IMR-90 (cell line): ENCODE measurements around the gene SLC9A2. TPM values are rescaled to one million over a fixed set of nuclear protein-coding genes. Genes with fewer than 3 reads are reported as not detected.

ENCODE experiments used
- ATAC-seq: fragments of 200-7000 bp; cut with Tn5 transposase; 2 replicates; pipeline ENCODE4 v1.9.1; 2020; ENCODE audit warnings: low read depth, mild to moderate bottlenecking, moderate library complexity
- BruUV-seq: library from RNA; stranded (reverse); fragments of 400-500 nt; replicated peaks from 2 replicates; lab custom pipeline; 2021; lab: Mats Ljungman, UMichigan
- CTCF ChIA-PET: fragments of 300-600 bp; formaldehyde crosslinking; extraction: SDS; loops from one replicate; lab custom pipeline; 2021; ENCODE audit warnings: antibody characterized with exemption; lab: Yijun Ruan, JAX
- POLR2A ChIA-PET: fragments of 300-600 bp; sonication (Branson Sonifier 250); formaldehyde crosslinking; loops from one replicate; lab custom pipeline; 2022; ENCODE audit warnings: antibody characterized with exemption; ENCODE audit not compliant: unreplicated experiment; lab: Charles Lee
- DNase-seq: peaks from one replicate; pipeline ENCODE4 v3.0.0; 2013
- H2AFZ ChIP-seq: replicated peaks from 2 replicates; pipeline ENCODE3; 2013; ENCODE audit warnings: low read length, mild to moderate bottlenecking; ENCODE audit not compliant: poor library complexity
- H2AK5ac ChIP-seq: 2 replicates; pipeline ENCODE4 v1.6.1; 2013; ENCODE audit warnings: low read depth, low read length, inconsistent platforms
- H2AK9ac ChIP-seq: replicated peaks from 2 replicates; pipeline ENCODE3; 2013; ENCODE audit warnings: mild to moderate bottlenecking, low read depth, low read length, moderate library complexity; ENCODE audit not compliant: poor library complexity
- H2BK120ac ChIP-seq: 2 replicates; pipeline ENCODE4 v1.6.1; 2013; ENCODE audit warnings: low read depth, low read length, inconsistent platforms
- H2BK15ac ChIP-seq: 3 replicates; pipeline ENCODE4 v1.6.1; 2013; ENCODE audit warnings: low read depth, low read length, inconsistent platforms
- H2BK20ac ChIP-seq: 2 replicates; pipeline ENCODE4 v1.6.1; 2013; ENCODE audit warnings: low read depth, mild to moderate bottlenecking, inconsistent platforms, low read length, moderate library complexity
- H2BK5ac ChIP-seq: 2 replicates; pipeline ENCODE4 v1.6.1; 2013; ENCODE audit warnings: mild to moderate bottlenecking, low read depth, low read length, inconsistent platforms; ENCODE audit not compliant: poor library complexity, severe bottlenecking
- H3K14ac ChIP-seq: replicated peaks from 2 replicates; pipeline ENCODE4 v1.6.1; 2013; ENCODE audit warnings: low read depth, low read length, inconsistent platforms
- H3K18ac ChIP-seq: 2 replicates; pipeline ENCODE4 v1.6.1; 2013; ENCODE audit warnings: low read depth, low read length, control low read depth
- H3K23ac ChIP-seq: 2 replicates; pipeline ENCODE4 v1.6.1; 2013; ENCODE audit warnings: low read depth, low read length, inconsistent platforms
- H3K27ac ChIP-seq: 2 replicates; pipeline ENCODE4 v1.5.1; 2013; ENCODE audit warnings: mild to moderate bottlenecking, control low read depth, low read length; ENCODE audit not compliant: insufficient read depth
- H3K27me3 ChIP-seq: 2 replicates; pipeline ENCODE4 v1.6.1; 2013; ENCODE audit warnings: low read length; ENCODE audit not compliant: control insufficient read depth, insufficient read depth
- H3K36me3 ChIP-seq: 2 replicates; pipeline ENCODE4 v1.6.1; 2013; ENCODE audit warnings: low read length, mixed read lengths; ENCODE audit not compliant: control insufficient read depth, insufficient read depth
- H3K4ac ChIP-seq: 2 replicates; pipeline ENCODE4 v1.6.1; 2013; ENCODE audit warnings: low read depth, low read length, inconsistent platforms
- H3K4me1 ChIP-seq: 2 replicates; pipeline ENCODE4 v1.6.1; 2013; ENCODE audit warnings: low read length, mixed read lengths; ENCODE audit not compliant: control insufficient read depth, insufficient read depth
- H3K4me2 ChIP-seq: 2 replicates; pipeline ENCODE4 v1.6.1; 2013; ENCODE audit warnings: low read depth, mild to moderate bottlenecking, control low read depth, low read length, moderate library complexity
- H3K4me3 ChIP-seq: 2 replicates; pipeline ENCODE4 v1.5.1; 2013; ENCODE audit warnings: low read depth, mild to moderate bottlenecking, control low read depth, low read length, moderate library complexity; ENCODE audit not compliant: insufficient read depth
- H3K56ac ChIP-seq: 2 replicates; pipeline ENCODE4 v1.6.1; 2013; ENCODE audit warnings: low read length, inconsistent platforms; ENCODE audit not compliant: insufficient read depth; ENCODE audit errors: extremely low read depth
- H3K79me1 ChIP-seq, 2 experiments: 2 replicates each; pipeline ENCODE4 v1.6.1; 2013; ENCODE audit warnings: low read length in 2 of 2, inconsistent platforms in 1 of 2, low read depth in 1 of 2
- H3K9ac ChIP-seq: 2 replicates; pipeline ENCODE4 v1.6.1; 2013; ENCODE audit warnings: low read depth, low read length, control low read depth
- H3K9me1 ChIP-seq: 2 replicates; pipeline ENCODE4 v1.6.1; 2013; ENCODE audit warnings: low read length, inconsistent platforms; ENCODE audit not compliant: insufficient read depth
- H3K9me3 ChIP-seq: 2 replicates; pipeline ENCODE4 v1.6.1; 2013; ENCODE audit warnings: low read length; ENCODE audit not compliant: control insufficient read depth, insufficient read depth
- H4K20me1 ChIP-seq: 2 replicates; pipeline ENCODE4 v1.6.1; 2013; ENCODE audit warnings: low read length, inconsistent platforms; ENCODE audit not compliant: insufficient read depth
- H4K5ac ChIP-seq: 2 replicates; pipeline ENCODE4 v1.6.1; 2013; ENCODE audit warnings: mild to moderate bottlenecking, low read depth, low read length, control low read depth
- H4K8ac ChIP-seq, 2 experiments: 2 replicates each; pipeline ENCODE4 v1.6.1; 2013; ENCODE audit warnings: low read depth in 2 of 2, low read length in 2 of 2, control low read depth in 1 of 2, inconsistent platforms in 1 of 2
- H4K91ac ChIP-seq: 2 replicates; pipeline ENCODE4 v1.6.1; 2013; ENCODE audit warnings: low read depth, low read length, inconsistent platforms; ENCODE audit not compliant: insufficient read depth
- NFE2L2 ChIP-seq: fragments of 150-350 bp; IDR thresholded peaks from 2 replicates; pipeline ENCODE4 v1.6.1; 2016; ENCODE audit warnings: low read depth, mild to moderate bottlenecking, low read length
- WGBS, 2 experiments: methylation state at CpG; one replicate each; pipeline versions ENCODE4 v1.1.5 to v1.1.7; 2013; ENCODE audit warnings: missing lambda C conversion rate in 2 of 2; ENCODE audit not compliant: insufficient read length in 1 of 2; ENCODE audit errors: extremely low coverage in 2 of 2; 5-methylcytosine and 5-hydroxymethylcytosine counted together
- dilution Hi-C: fragments of 300-500 bp; cut with HindIII; formaldehyde crosslinking; loops from one replicate; pipeline ENCODE4 v1.14.3; 2018; ENCODE audit warnings: low sequenced_read_pairs; ENCODE audit not compliant: unreplicated experiment
- in situ Hi-C: fragments of 300-500 bp; cut with MboI; formaldehyde crosslinking; loops from 3 replicates; pipeline ENCODE4 v1.14.3; 2019; ENCODE audit warnings: low sequenced_read_pairs, inconsistent platforms, mixed read lengths
- intact Hi-C: fragments of 100-400 bp; cut with micrococcal nuclease; formaldehyde crosslinking; loops from 2 replicates; pipeline ENCODE4 v1.10.0; 2022
- polyA plus RNA-seq, 3 experiments: library from polyadenylated mRNA; depleted of rRNA; stranded (reverse); fragments of >200 nt; gene quantifications; 2 replicates each; pipeline ENCODE4 v1.2.3, GENCODE V29; 2012; ENCODE audit warnings: low replicate concordance in 1 of 3
- total RNA-seq: library from RNA; depleted of rRNA; stranded (reverse); fragments of >200 nt; gene quantifications from 2 replicates; pipeline ENCODE4 v1.2.3, GENCODE V29; 2012

Gene SLC9A2
- total and polyA plus RNA-seq, 2 of the 4 experiments (the other 2 are of a cell fraction), result not detected

GRCh38 chr2:102594445-102595016 is 24.8 kb upstream of the SLC9A2 start:
- Histone ChIP-seq H3K9me1 (no peaks in the 10 kb centered on the region), H3K4me1 (no peaks in the 10 kb centered on the region), H3K4me3 (no peak overlapping the region), H2BK15ac (no peak overlapping the region), H3K23ac (no peak overlapping the region), H3K27ac (no peak overlapping the region), H3K9me3 (no peaks in the 10 kb centered on the region), H4K20me1 (no peaks in the 10 kb centered on the region), H2BK120ac (no peak overlapping the region), H2BK20ac (no peak overlapping the region), H4K8ac (no peak overlapping the region), H2BK5ac (no peak overlapping the region), H3K18ac (no peak overlapping the region), H3K4ac (no peak overlapping the region), H4K91ac (no peak overlapping the region), H3K79me1 (no peaks in the 10 kb centered on the region), H2AK5ac (no peak overlapping the region), H4K5ac (no peak overlapping the region), H2AK9ac (no peak overlapping the region), H2AFZ (no peak overlapping the region), H3K9ac (no peak overlapping the region), H3K36me3 (no peaks in the 10 kb centered on the region), H3K27me3 (peaks cover 1% of the 10 kb centered on the region), H3K14ac (no peak overlapping the region), H3K56ac (no peak overlapping the region), H3K4me2 (no peak overlapping the region)
- POLR2A ChIA-PET, result no interaction called here
- DNase-seq (no peak), ATAC-seq (no peak)
- no peak for TF ChIP-seq NFE2L2
- in situ Hi-C loops (no loop called here), intact Hi-C loops (no loop called here), dilution Hi-C loops (no loop called here)
- WGBS, 2 experiments, result no CpG with 5 or more reads among the region's 6 CpGs
- CTCF ChIA-PET, result interaction anchor here (1.5 kb wide), 1 partner anchor 21 kb away, joined by 10 read pairs; no protein-coding TSS in a partner anchor
- BruUV-seq, result no TSS peak
